A549 (cell line): ENCODE data around the gene BCAS3.

Source experiments
- CTCF ChIP-seq: fragments of >200 bp; sonication (Bioruptor Twin); formaldehyde crosslinking; IDR thresholded peaks from 3 replicates; pipeline ENCODE4 v1.5.1; 2016
- ESRRA ChIP-seq: fragments of 150-350 bp; IDR thresholded peaks from 2 replicates; pipeline ENCODE4 v1.6.1; 2014; ENCODE audit warnings: mild to moderate bottlenecking, low read length, borderline replicate concordance
- MAZ ChIP-seq: fragments of 150-350 bp; IDR thresholded peaks from 2 replicates; pipeline ENCODE4 v1.6.1; 2014; ENCODE audit warnings: antibody characterized with exemption, low read depth, low read length, borderline replicate concordance

DNA sequence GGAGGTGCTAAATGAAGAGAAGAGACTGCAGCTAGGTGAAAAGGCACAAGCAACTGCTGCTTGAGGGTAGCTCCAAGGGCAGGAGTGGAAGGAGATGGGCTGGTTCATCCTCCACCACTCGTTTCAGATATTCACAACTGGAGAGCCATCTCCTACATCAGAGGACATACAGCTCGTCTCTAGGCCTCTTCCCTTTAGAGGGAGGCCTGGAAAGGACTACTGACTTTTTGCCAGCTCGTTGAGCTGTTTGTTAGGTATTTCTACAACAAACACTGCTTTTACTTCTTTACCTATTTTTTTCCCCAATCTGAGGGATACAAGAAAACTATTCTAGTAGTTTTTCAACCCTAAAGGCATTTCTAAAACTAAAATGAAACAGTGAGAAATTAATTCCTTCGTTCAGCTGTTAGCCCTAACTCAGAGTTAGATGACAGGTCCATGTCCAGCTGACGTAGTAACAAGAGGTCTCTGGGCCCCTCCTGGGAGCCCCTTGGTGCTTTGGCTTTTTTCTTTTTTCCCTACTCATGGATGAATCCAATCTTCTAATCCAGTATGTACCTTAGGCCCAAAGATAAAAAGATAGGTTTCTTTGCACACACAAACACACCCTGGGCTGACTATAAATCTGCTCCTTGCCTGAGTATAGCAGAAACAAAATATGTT, 674.2 kb downstream of the BCAS3 start:
- TF ChIP-seq CTCF (no peak), MAZ (no peak), ESRRA (no peak)
